ENCODE results near the gene FSTL1.

The FSTL1 gene

DNA sequence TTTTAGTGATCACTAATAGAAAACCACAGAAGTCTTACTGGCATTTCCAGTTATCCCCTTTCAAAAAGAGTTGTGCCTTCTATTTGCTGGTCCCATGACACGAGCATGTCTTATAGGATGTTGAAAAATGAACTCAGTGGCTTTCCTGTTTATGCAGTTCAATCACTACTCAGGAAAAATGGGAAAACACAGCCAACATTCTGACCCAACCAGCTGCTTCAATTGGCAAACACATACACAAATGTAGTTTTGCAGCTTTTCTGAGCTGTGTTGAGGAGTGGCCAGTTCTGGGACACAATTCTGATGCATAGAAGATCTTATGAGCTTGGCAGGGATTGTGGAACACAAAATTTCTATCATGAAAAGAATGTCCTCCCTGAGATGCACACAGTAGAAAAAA, 40.3 kb downstream of the FSTL1 start:
- Histone ChIP-seq H3K27me3 (no peaks in the 10 kb centered on the region), H3K4me3 (no peak overlapping the region), H3K36me3 (peaks cover 65 to 82% (median 77%) of the 10 kb centered on the region in 3 donors), H3K4me1 (no peaks in the 10 kb centered on the region), H3K27ac (no peak overlapping the region), H3K9me3 (no peaks in the 10 kb centered on the region)
- TF ChIP-seq, protein P1, sequence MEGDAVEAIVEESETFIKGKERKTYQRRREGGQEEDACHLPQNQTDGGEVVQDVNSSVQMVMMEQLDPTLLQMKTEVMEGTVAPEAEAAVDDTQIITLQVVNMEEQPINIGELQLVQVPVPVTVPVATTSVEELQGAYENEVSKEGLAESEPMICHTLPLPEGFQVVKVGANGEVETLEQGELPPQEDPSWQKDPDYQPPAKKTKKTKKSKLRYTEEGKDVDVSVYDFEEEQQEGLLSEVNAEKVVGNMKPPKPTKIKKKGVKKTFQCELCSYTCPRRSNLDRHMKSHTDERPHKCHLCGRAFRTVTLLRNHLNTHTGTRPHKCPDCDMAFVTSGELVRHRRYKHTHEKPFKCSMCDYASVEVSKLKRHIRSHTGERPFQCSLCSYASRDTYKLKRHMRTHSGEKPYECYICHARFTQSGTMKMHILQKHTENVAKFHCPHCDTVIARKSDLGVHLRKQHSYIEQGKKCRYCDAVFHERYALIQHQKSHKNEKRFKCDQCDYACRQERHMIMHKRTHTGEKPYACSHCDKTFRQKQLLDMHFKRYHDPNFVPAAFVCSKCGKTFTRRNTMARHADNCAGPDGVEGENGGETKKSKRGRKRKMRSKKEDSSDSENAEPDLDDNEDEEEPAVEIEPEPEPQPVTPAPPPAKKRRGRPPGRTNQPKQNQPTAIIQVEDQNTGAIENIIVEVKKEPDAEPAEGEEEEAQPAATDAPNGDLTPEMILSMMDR (IDR thresholded peaks at IDR 0.05) = no peak
- intact Hi-C loops (cut with DNase I; ENCODE audit: low total_unique reads) = no loop called here
- no peak for DNase-seq

DNA sequence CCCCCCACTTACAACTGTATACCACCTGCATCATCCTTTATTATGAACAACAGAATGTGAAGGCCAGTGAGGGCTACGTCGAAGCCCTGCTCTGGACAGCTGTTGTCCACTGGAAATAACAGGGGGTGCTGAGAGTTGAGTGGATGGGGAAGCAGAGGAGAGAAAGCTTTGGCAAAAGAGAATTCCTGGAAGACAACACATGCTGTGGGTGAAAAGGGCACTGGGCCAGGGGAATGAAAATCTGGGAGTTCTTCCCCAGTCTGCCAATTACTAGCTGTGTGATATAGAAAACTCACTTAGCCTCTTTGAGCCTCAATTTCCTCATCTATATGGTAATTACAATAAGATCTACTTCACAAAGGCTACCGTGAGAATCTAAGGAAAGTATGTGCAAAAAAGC, 40.7 kb downstream of the FSTL1 start:
- Histone ChIP-seq H3K4me3 (no peak overlapping the region), H3K36me3 (peaks cover 69 to 86% (median 81%) of the 10 kb centered on the region in 3 donors), H3K4me1 (no peaks in the 10 kb centered on the region), H3K27ac (no peak overlapping the region), H3K27me3 (no peaks in the 10 kb centered on the region), H3K9me3 (no peaks in the 10 kb centered on the region)
- TF ChIP-seq, protein P1 (IDR thresholded peaks at IDR 0.05) = no peak
- no peak for DNase-seq
- intact Hi-C loops (cut with DNase I; ENCODE audit: low total_unique reads) = no loop called here

DNA sequence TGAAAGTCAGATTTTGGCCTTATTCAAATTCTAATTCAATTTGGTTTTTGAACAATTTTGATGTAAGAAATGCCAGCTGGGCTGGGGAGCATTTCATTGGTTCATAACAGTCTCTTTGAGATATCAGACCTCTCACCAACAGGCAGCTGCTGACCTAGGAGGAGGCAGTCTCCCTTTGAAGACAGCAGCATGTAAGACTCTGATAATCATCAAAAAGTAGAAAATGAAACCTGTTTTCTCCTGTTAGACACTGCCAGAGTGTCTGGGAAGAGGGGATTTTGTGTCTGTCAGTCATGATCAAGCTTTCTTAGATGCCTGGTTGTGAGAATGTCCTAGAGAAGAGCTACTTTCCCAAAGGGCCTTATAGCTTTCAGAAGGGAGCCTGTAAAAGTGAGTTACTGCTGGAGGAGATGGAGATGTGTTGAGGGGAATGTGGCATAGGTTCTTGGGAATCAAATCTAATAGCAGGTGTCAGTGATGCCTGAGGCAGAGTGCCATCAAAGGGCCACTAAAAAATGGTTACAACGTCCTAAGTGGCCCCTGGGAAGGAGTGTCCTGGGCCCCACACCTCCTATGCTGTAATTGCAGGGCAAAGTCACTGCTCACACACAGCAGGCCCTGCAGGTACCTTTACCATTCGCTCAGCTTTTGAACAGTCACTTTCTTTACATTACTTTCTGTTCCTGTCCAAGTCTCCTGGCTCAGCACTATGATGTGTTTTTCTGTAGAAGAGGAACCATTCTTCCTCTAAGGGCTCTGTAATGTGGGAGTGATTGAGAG, 43.1 kb downstream of the FSTL1 start:
- TF ChIP-seq, protein P1 (IDR thresholded peaks at IDR 0.05) = no peak
- Histone ChIP-seq H3K4me3 (no peak overlapping the region), H3K27me3 (no peaks in the 10 kb centered on the region), H3K27ac (no peak overlapping the region), H3K9me3 (no peaks in the 10 kb centered on the region), H3K36me3 (peaks cover 92 to 97% (median 95%) of the 10 kb centered on the region in 3 donors), H3K4me1 (no peaks in the 10 kb centered on the region)
- DNase-seq = no peak
- intact Hi-C loops (cut with DNase I; ENCODE audit: low total_unique reads) = no loop called here

DNA sequence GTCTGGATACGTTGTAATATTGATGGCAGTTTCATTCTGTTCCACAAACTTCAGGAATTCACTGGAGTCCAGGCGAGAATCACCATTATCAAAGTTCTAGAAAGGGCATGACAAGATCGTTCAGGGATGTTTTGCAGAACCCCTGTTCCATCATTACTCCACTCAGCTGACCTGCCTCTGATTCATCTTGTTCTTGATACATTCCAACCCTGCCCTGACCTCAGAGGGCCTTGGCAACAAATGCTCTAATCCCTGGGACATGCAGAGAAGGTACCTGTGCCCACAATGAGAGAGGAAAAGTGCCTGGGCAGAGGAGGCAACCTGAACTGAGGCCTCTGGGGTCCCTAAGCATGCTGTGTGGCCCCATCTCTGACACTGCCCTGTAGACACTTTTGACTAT, 45.9 kb downstream of the FSTL1 start:
- intact Hi-C loops (cut with DNase I; ENCODE audit: low total_unique reads) = no loop called here
- Histone ChIP-seq H3K36me3 (peaks cover 95 to 98% (median 95%) of the 10 kb centered on the region in 3 donors), H3K27ac (no peak overlapping the region), H3K9me3 (no peaks in the 10 kb centered on the region), H3K27me3 (no peaks in the 10 kb centered on the region), H3K4me3 (no peak overlapping the region), H3K4me1 (no peaks in the 10 kb centered on the region)
- TF ChIP-seq, protein P1 (IDR thresholded peaks at IDR 0.05) = no peak
- DNase-seq = no peak

DNA sequence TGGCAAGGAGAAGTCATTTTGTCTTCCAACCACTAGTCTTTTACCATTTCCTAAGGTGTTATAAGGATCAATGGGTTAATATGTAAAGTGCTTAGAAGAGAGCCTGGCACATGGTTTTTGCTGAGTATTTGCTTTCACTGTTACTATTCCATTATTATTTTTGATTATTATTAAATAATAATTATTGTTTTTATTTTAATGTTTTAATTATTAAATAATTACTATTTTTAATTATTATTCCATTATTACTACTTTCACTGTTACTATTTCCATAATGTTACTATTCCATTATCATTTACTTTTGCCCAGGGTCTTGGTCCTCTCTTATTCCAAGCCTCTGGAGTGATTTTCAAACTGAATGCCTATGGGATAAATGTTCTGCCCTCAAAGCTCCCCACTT, 48.5 kb downstream of the FSTL1 start:
- TF ChIP-seq, protein P1 (IDR thresholded peaks at IDR 0.05) = no peak
- Histone ChIP-seq H3K27ac (no peak overlapping the region), H3K9me3 (no peaks in the 10 kb centered on the region), H3K4me1 (no peaks in the 10 kb centered on the region), H3K27me3 (no peaks in the 10 kb centered on the region), H3K4me3 (no peak overlapping the region), H3K36me3 (peaks cover 95 to 98% (median 98%) of the 10 kb centered on the region in 3 donors)
- intact Hi-C loops (cut with DNase I; ENCODE audit: low total_unique reads) = no loop called here
- DNase-seq = no peak
